ENCODE measurements around the gene RPS6KA3. TPM values are rescaled to one million over a fixed set of nuclear protein-coding genes. Genes with fewer than 3 reads are reported as not detected.
"Not testable (repeated sequence)": the region's sequence is repeated elsewhere in the genome, so short reads cannot be mapped to it uniquely, and the experiment has no call there.

RPS6KA3 gene
- total RNA-seq, 1 donor from 2014 or later: 64.5 TPM

GRCh38 chrX:20135944-20136343 lies 130.8 kb downstream of the RPS6KA3 start:
- intact Hi-C loops (cut with DNase I): no loop called here
- no peak for TF ChIP-seq CTCF (IDR thresholded peaks at IDR 0.05)
- H3K9me3 ChIP-seq: no peaks in the 10 kb centered on the region
- H3K27ac ChIP-seq: no peak overlapping the region
- no peaks in the 10 kb centered on the region for H3K27me3 ChIP-seq (ENCODE audit: low read depth)
- H3K36me3 ChIP-seq: peaks cover 75% of the 10 kb centered on the region
- no peak overlapping the region for H3K4me3 ChIP-seq
- H3K4me1 ChIP-seq: peaks cover 17% of the 10 kb centered on the region
- ATAC-seq (no peak), DNase-seq (no peak)

- H3K36me3 ChIP-seq: peaks cover 87% of the 10 kb centered on the region
- H3K4me3 ChIP-seq: no peak overlapping the region
- ATAC-seq (no peak), DNase-seq (no peak)
- H3K27ac ChIP-seq: no peak overlapping the region
- intact Hi-C loops (cut with DNase I): no loop called here
- no peaks in the 10 kb centered on the region for H3K4me1 ChIP-seq
- H3K27me3 ChIP-seq (ENCODE audit: low read depth): no peaks in the 10 kb centered on the region
- no peak for TF ChIP-seq CTCF (IDR thresholded peaks at IDR 0.05)
- H3K9me3 ChIP-seq: no peaks in the 10 kb centered on the region
These were observed 134.0 kb downstream of the RPS6KA3 start for GRCh38 chrX:20132666-20133065.

- no peak for ATAC-seq
- Histone ChIP-seq H3K4me1 (no peaks in the 10 kb centered on the region), H3K4me3 (no peak overlapping the region), H3K27ac (no peak overlapping the region), H3K36me3 (peaks cover 69% of the 10 kb centered on the region), H3K9me3 (no peaks in the 10 kb centered on the region), H3K27me3 (ENCODE audit: low read depth) (no peaks in the 10 kb centered on the region)
- intact Hi-C loops (cut with DNase I): no loop called here
- no peak for DNase-seq
- TF ChIP-seq CTCF (IDR thresholded peaks at IDR 0.05): no peak
These were observed 136.4 kb downstream of the RPS6KA3 start for GRCh38 chrX:20130357-20130756.

GRCh38 chrX:20129547-20129946 lies 137.2 kb downstream of the RPS6KA3 start:
- DNase-seq (no peak), ATAC-seq (no peak)
- Histone ChIP-seq H3K4me3 (no peak overlapping the region), H3K27me3 (ENCODE audit: low read depth) (no peaks in the 10 kb centered on the region), H3K36me3 (peaks cover 69% of the 10 kb centered on the region), H3K27ac (no peak overlapping the region), H3K9me3 (no peaks in the 10 kb centered on the region), H3K4me1 (no peaks in the 10 kb centered on the region)
- intact Hi-C loops (cut with DNase I): no loop called here
- no peak for TF ChIP-seq CTCF (IDR thresholded peaks at IDR 0.05)

GRCh38 chrX:20128670-20129069 lies 138.0 kb downstream of the RPS6KA3 start:
- H3K4me1 ChIP-seq: no peaks in the 10 kb centered on the region
- no peaks in the 10 kb centered on the region for H3K9me3 ChIP-seq
- H3K27me3 ChIP-seq (ENCODE audit: low read depth): no peaks in the 10 kb centered on the region
- no peak for TF ChIP-seq CTCF (IDR thresholded peaks at IDR 0.05)
- H3K36me3 ChIP-seq: peaks cover 61% of the 10 kb centered on the region
- intact Hi-C loops (cut with DNase I): no loop called here
- DNase-seq: no peak
- H3K4me3 ChIP-seq: no peak overlapping the region
- H3K27ac ChIP-seq: no peak overlapping the region
- no peak for ATAC-seq

- H3K4me1 ChIP-seq; H3K4me3 ChIP-seq; H3K27me3 ChIP-seq (ENCODE audit: low read depth); H3K27ac ChIP-seq; DNase-seq; intact Hi-C loops (cut with DNase I); H3K9me3 ChIP-seq: not testable (repeated sequence)
- ATAC-seq: peak in 1 of 2 donors; percentile 81
- peak; percentile 21 for TF ChIP-seq CTCF (IDR thresholded peaks at IDR 0.05)
- H3K36me3 ChIP-seq: peaks cover 49% of the 10 kb centered on the region
These were observed 139.3 kb downstream of the RPS6KA3 start for GRCh38 chrX:20127440-20127839.

- peaks cover 42% of the 10 kb centered on the region for H3K36me3 ChIP-seq
- H3K9me3 ChIP-seq; ATAC-seq; H3K4me3 ChIP-seq; H3K27ac ChIP-seq; intact Hi-C loops (cut with DNase I); DNase-seq; H3K4me1 ChIP-seq; H3K27me3 ChIP-seq (ENCODE audit: low read depth): not testable (repeated sequence)
These were observed 139.9 kb downstream of the RPS6KA3 start for GRCh38 chrX:20126833-20127232.

All from lower lobe of right lung (tissue), 2 donors.